ENCODE measurements around the gene M1AP.
A peak's percentile ranks its signal among the peaks of the same experiment; 100 is the strongest.
"Not testable (repeated sequence)": the region's sequence is repeated elsewhere in the genome, so short reads cannot be mapped to it uniquely, and the experiment has no call there.

Gene M1AP

GRCh38 chr2:74653985-74654882 lies 6.1 kb upstream of the M1AP start, which contains the start of gene SEMA4F:
TSS of gene SEMA4F (plus strand) at chr2:74654247. CDS start at chr2:74654377, 130 bp downstream.
- Histone ChIP-seq H3K27ac (ENCODE audit: low read depth, low read length) (no peak within 1 kb of the TSS), H3K79me2 (ENCODE audit: control insufficient read depth, insufficient read depth, low read length, unreplicated experiment) (no peaks in the 10 kb centered on the region), H3K4me1 (ENCODE audit: control insufficient read depth, insufficient read depth, low read length, unreplicated experiment) (peaks cover 6% of the 10 kb centered on the region), H3K4me3 (ENCODE audit: low read depth, low read length) (peak within 1 kb of the TSS; percentile 90), H2AFZ (ENCODE audit: low read length, unreplicated experiment) (peak within 1 kb of the TSS; percentile 98), H3K36me3 (ENCODE audit: insufficient read depth, low read length) (no peaks in the 10 kb centered on the region), H3K27me3 (ENCODE audit: insufficient read depth, low read length) (no peaks in the 10 kb centered on the region)

GRCh38 chr2:74653589-74653984 lies 5.5 kb upstream of the M1AP start:
- Histone ChIP-seq H3K4me1 (ENCODE audit: control insufficient read depth, insufficient read depth, low read length, unreplicated experiment) (peaks cover 6% of the 10 kb centered on the region), H2AFZ (ENCODE audit: low read length, unreplicated experiment) (peak overlapping the region; percentile 57), H3K79me2 (ENCODE audit: control insufficient read depth, insufficient read depth, low read length, unreplicated experiment) (no peaks in the 10 kb centered on the region), H3K27me3 (ENCODE audit: insufficient read depth, low read length) (peaks cover 2% of the 10 kb centered on the region; the same call in 1 of the 2 replicates), H3K27ac (ENCODE audit: low read depth, low read length) (no peak overlapping the region), H3K36me3 (ENCODE audit: insufficient read depth, low read length) (no peaks in the 10 kb centered on the region), H3K4me3 (ENCODE audit: low read depth, low read length) (peak overlapping the region; percentile 90)

- Histone ChIP-seq H3K79me2 (ENCODE audit: control insufficient read depth, insufficient read depth, low read length, unreplicated experiment) (no peaks in the 10 kb centered on the region), H3K4me1 (ENCODE audit: control insufficient read depth, insufficient read depth, low read length, unreplicated experiment) (no peaks in the 10 kb centered on the region), H3K36me3 (ENCODE audit: insufficient read depth, low read length) (no peaks in the 10 kb centered on the region), H3K4me3 (ENCODE audit: low read depth, low read length) (no peak overlapping the region), H3K27me3 (ENCODE audit: insufficient read depth, low read length) (peaks cover 6% of the 10 kb centered on the region; the same call in 1 of the 2 replicates), H3K27ac (ENCODE audit: low read depth, low read length) (no peak overlapping the region), H2AFZ (ENCODE audit: low read length, unreplicated experiment) (no peak overlapping the region)
These were observed 1.2 kb downstream of the M1AP start for GRCh38 chr2:74646834-74647482.

- no peaks in the 10 kb centered on the region for H3K36me3 ChIP-seq (ENCODE audit: insufficient read depth, low read length)
- peaks cover 6% of the 10 kb centered on the region; the same call in 1 of the 2 replicates for H3K27me3 ChIP-seq (ENCODE audit: insufficient read depth, low read length)
- H3K27ac ChIP-seq (ENCODE audit: low read depth, low read length), result no peak overlapping the region
- H3K4me1 ChIP-seq (ENCODE audit: control insufficient read depth, insufficient read depth, low read length, unreplicated experiment), result no peaks in the 10 kb centered on the region
- no peaks in the 10 kb centered on the region for H3K79me2 ChIP-seq (ENCODE audit: control insufficient read depth, insufficient read depth, low read length, unreplicated experiment)
- H3K4me3 ChIP-seq (ENCODE audit: low read depth, low read length), result no peak overlapping the region
- no peak overlapping the region for H2AFZ ChIP-seq (ENCODE audit: low read length, unreplicated experiment)
These were observed 1.9 kb downstream of the M1AP start for GRCh38 chr2:74646201-74646600.

GRCh38 chr2:74645344-74645743 lies 2.8 kb downstream of the M1AP start:
- Histone ChIP-seq H3K79me2 (ENCODE audit: control insufficient read depth, insufficient read depth, low read length, unreplicated experiment) (no peaks in the 10 kb centered on the region), H3K36me3 (ENCODE audit: insufficient read depth, low read length) (no peaks in the 10 kb centered on the region), H3K4me3 (ENCODE audit: low read depth, low read length) (no peak overlapping the region), H3K4me1 (ENCODE audit: control insufficient read depth, insufficient read depth, low read length, unreplicated experiment) (no peaks in the 10 kb centered on the region), H3K27ac (ENCODE audit: low read depth, low read length) (no peak overlapping the region), H3K27me3 (ENCODE audit: insufficient read depth, low read length) (peaks cover 6% of the 10 kb centered on the region; the same call in 1 of the 2 replicates), H2AFZ (ENCODE audit: low read length, unreplicated experiment) (no peak overlapping the region)

- Histone ChIP-seq H3K27me3 (ENCODE audit: insufficient read depth, low read length) (no peaks in the 10 kb centered on the region), H3K79me2 (ENCODE audit: control insufficient read depth, insufficient read depth, low read length, unreplicated experiment) (no peaks in the 10 kb centered on the region), H3K4me3 (ENCODE audit: low read depth, low read length) (no peak overlapping the region), H3K4me1 (ENCODE audit: control insufficient read depth, insufficient read depth, low read length, unreplicated experiment) (no peaks in the 10 kb centered on the region), H2AFZ (ENCODE audit: low read length, unreplicated experiment) (no peak overlapping the region), H3K27ac (ENCODE audit: low read depth, low read length) (no peak overlapping the region), H3K36me3 (ENCODE audit: insufficient read depth, low read length) (no peaks in the 10 kb centered on the region)
These were observed 8.6 kb downstream of the M1AP start for GRCh38 chr2:74639550-74639949.

- Histone ChIP-seq H3K36me3 (ENCODE audit: insufficient read depth, low read length) (no peaks in the 10 kb centered on the region), H3K27ac (ENCODE audit: low read depth, low read length) (no peak overlapping the region), H2AFZ (ENCODE audit: low read length, unreplicated experiment) (no peak overlapping the region), H3K27me3 (ENCODE audit: insufficient read depth, low read length) (no peaks in the 10 kb centered on the region), H3K4me3 (ENCODE audit: low read depth, low read length) (no peak overlapping the region), H3K4me1 (ENCODE audit: control insufficient read depth, insufficient read depth, low read length, unreplicated experiment) (no peaks in the 10 kb centered on the region), H3K79me2 (ENCODE audit: control insufficient read depth, insufficient read depth, low read length, unreplicated experiment) (no peaks in the 10 kb centered on the region)
These were observed 15.2 kb downstream of the M1AP start for GRCh38 chr2:74632939-74633312.

GRCh38 chr2:74632209-74632938 lies 15.8 kb downstream of the M1AP start:
- H3K4me1 ChIP-seq (ENCODE audit: control insufficient read depth, insufficient read depth, low read length, unreplicated experiment), result no peaks in the 10 kb centered on the region
- H3K79me2 ChIP-seq (ENCODE audit: control insufficient read depth, insufficient read depth, low read length, unreplicated experiment), result no peaks in the 10 kb centered on the region
- H3K27ac ChIP-seq (ENCODE audit: low read depth, low read length), result no peak overlapping the region
- no peaks in the 10 kb centered on the region for H3K27me3 ChIP-seq (ENCODE audit: insufficient read depth, low read length)
- H3K36me3 ChIP-seq (ENCODE audit: insufficient read depth, low read length), result no peaks in the 10 kb centered on the region
- no peak overlapping the region for H3K4me3 ChIP-seq (ENCODE audit: low read depth, low read length)
- H2AFZ ChIP-seq (ENCODE audit: low read length, unreplicated experiment), result peak overlapping the region; percentile 30

GRCh38 chr2:74630454-74630853 lies 17.7 kb downstream of the M1AP start:
- H3K79me2 ChIP-seq (ENCODE audit: control insufficient read depth, insufficient read depth, low read length, unreplicated experiment); H3K36me3 ChIP-seq (ENCODE audit: insufficient read depth, low read length); H2AFZ ChIP-seq (ENCODE audit: low read length, unreplicated experiment); H3K27ac ChIP-seq (ENCODE audit: low read depth, low read length); H3K27me3 ChIP-seq (ENCODE audit: insufficient read depth, low read length); H3K4me1 ChIP-seq (ENCODE audit: control insufficient read depth, insufficient read depth, low read length, unreplicated experiment); H3K4me3 ChIP-seq (ENCODE audit: low read depth, low read length): not testable (repeated sequence)

GRCh38 chr2:74628538-74629105 lies 19.5 kb downstream of the M1AP start:
- no peak overlapping the region for H3K4me3 ChIP-seq (ENCODE audit: low read depth, low read length)
- no peak overlapping the region for H2AFZ ChIP-seq (ENCODE audit: low read length, unreplicated experiment)
- no peaks in the 10 kb centered on the region for H3K36me3 ChIP-seq (ENCODE audit: insufficient read depth, low read length)
- no peak overlapping the region for H3K27ac ChIP-seq (ENCODE audit: low read depth, low read length)
- no peaks in the 10 kb centered on the region for H3K79me2 ChIP-seq (ENCODE audit: control insufficient read depth, insufficient read depth, low read length, unreplicated experiment)
- no peaks in the 10 kb centered on the region for H3K27me3 ChIP-seq (ENCODE audit: insufficient read depth, low read length)
- no peaks in the 10 kb centered on the region for H3K4me1 ChIP-seq (ENCODE audit: control insufficient read depth, insufficient read depth, low read length, unreplicated experiment)

Data from ACC112 (cell line).